Osteocyte (in vitro differentiated cells): ENCODE data around the gene GSG1L. TPM values are rescaled to one million over a fixed set of nuclear protein-coding genes. Genes with fewer than 3 reads are reported as not detected.

Experiments used
- DNase-seq: peaks from one replicate; pipeline ENCODE4 v3.0.0; 2021; ENCODE audit warnings: mixed read lengths; ENCODE audit not compliant: unreplicated experiment; ENCODE audit errors: extremely low spot score
- H3K27ac Mint-ChIP-seq: one replicate; pipeline ENCODE4 v1.8.0; 2021; ENCODE audit warnings: mild to moderate bottlenecking, mixed read lengths; ENCODE audit not compliant: unreplicated experiment
- H3K27me3 Mint-ChIP-seq: one replicate; pipeline ENCODE4 v1.8.0; 2021; ENCODE audit warnings: mixed read lengths; ENCODE audit not compliant: unreplicated experiment
- H3K36me3 Mint-ChIP-seq: one replicate; pipeline ENCODE4 v1.8.0; 2021; ENCODE audit warnings: mixed read lengths; ENCODE audit not compliant: unreplicated experiment
- H3K4me1 Mint-ChIP-seq: one replicate; pipeline ENCODE4 v1.8.0; 2021; ENCODE audit warnings: mixed read lengths; ENCODE audit not compliant: unreplicated experiment
- H3K4me3 Mint-ChIP-seq: one replicate; pipeline ENCODE4 v1.8.0; 2021; ENCODE audit warnings: mild to moderate bottlenecking, moderate library complexity, mixed read lengths; ENCODE audit not compliant: unreplicated experiment
- H3K9me3 Mint-ChIP-seq: one replicate; pipeline ENCODE4 v1.8.0; 2021; ENCODE audit warnings: mixed read lengths; ENCODE audit not compliant: unreplicated experiment
- CTCF ChIP-seq: fragments of 200-600 bp; sonication (generic); IDR thresholded peaks from 2 replicates; pipeline ENCODE4 v1.5.0; 2021; ENCODE audit warnings: antibody characterized with exemption, mild to moderate bottlenecking, moderate library complexity
- total RNA-seq: library from RNA; stranded (reverse); gene quantifications from 2 replicates; pipeline ENCODE4 v1.2.1, GENCODE V29; 2021

The GSG1L gene
- total RNA-seq, 1 donor from 2014 or later: not detected

- Mint-ChIP-seq H3K4me1 (no peaks in the 10 kb centered on the region), H3K4me3 (no peak overlapping the region), H3K9me3 (no peaks in the 10 kb centered on the region), H3K36me3 (no peaks in the 10 kb centered on the region), H3K27ac (no peak overlapping the region), H3K27me3 (peaks cover 4% of the 10 kb centered on the region)
- no peak for DNase-seq
- TF ChIP-seq CTCF: no peak
Observed at GRCh38 chr16:27999687-28000086, 63.8 kb downstream of the GSG1L start.

GRCh38 chr16:27995378-27995777 is 68.1 kb downstream of the GSG1L start:
- H3K4me1 Mint-ChIP-seq: no peaks in the 10 kb centered on the region

GRCh38 chr16:27994686-27995085 is 68.8 kb downstream of the GSG1L start:
- no peak overlapping the region for H3K4me3 Mint-ChIP-seq
- H3K36me3 Mint-ChIP-seq: no peaks in the 10 kb centered on the region
- no peak for TF ChIP-seq CTCF
- peaks cover 3% of the 10 kb centered on the region for H3K9me3 Mint-ChIP-seq
- DNase-seq: no peak
- no peak overlapping the region for H3K27ac Mint-ChIP-seq
- peaks cover 4% of the 10 kb centered on the region for H3K27me3 Mint-ChIP-seq
- no peaks in the 10 kb centered on the region for H3K4me1 Mint-ChIP-seq

More at GRCh38 chr16:27995378-27995777, 68.1 kb downstream of the GSG1L start:
- peaks cover 3% of the 10 kb centered on the region for H3K9me3 Mint-ChIP-seq
- H3K27me3 Mint-ChIP-seq: peaks cover 4% of the 10 kb centered on the region
- no peak for DNase-seq
- no peaks in the 10 kb centered on the region for H3K36me3 Mint-ChIP-seq
- no peak overlapping the region for H3K4me3 Mint-ChIP-seq
- no peak for TF ChIP-seq CTCF
- no peak overlapping the region for H3K27ac Mint-ChIP-seq

- no peaks in the 10 kb centered on the region for H3K4me1 Mint-ChIP-seq
- no peak overlapping the region for H3K27ac Mint-ChIP-seq
- no peak overlapping the region for H3K4me3 Mint-ChIP-seq
- H3K9me3 Mint-ChIP-seq: peaks cover 3% of the 10 kb centered on the region
- H3K27me3 Mint-ChIP-seq: peaks cover 6% of the 10 kb centered on the region
- no peaks in the 10 kb centered on the region for H3K36me3 Mint-ChIP-seq
- no peak for TF ChIP-seq CTCF
- no peak for DNase-seq
Observed at GRCh38 chr16:27993587-27993986, 69.9 kb downstream of the GSG1L start.

GRCh38 chr16:27991876-27992275 is 71.6 kb downstream of the GSG1L start:
- no peaks in the 10 kb centered on the region for H3K4me1 Mint-ChIP-seq
- no peak overlapping the region for H3K4me3 Mint-ChIP-seq
- peaks cover 3% of the 10 kb centered on the region for H3K9me3 Mint-ChIP-seq
- no peak overlapping the region for H3K27ac Mint-ChIP-seq
- H3K36me3 Mint-ChIP-seq: no peaks in the 10 kb centered on the region
- DNase-seq: no peak
- H3K27me3 Mint-ChIP-seq: peaks cover 6% of the 10 kb centered on the region
- TF ChIP-seq CTCF: no peak
